MCF 10A (cell line): ENCODE data around the gene IER5L. TPM values are rescaled to one million over a fixed set of nuclear protein-coding genes. Genes with fewer than 3 reads are reported as not detected.
"Not testable (repeated sequence)": the region's sequence is repeated elsewhere in the genome, so short reads cannot be mapped to it uniquely, and the experiment has no call there.

ENCODE experiments used
- BruUV-seq: library from RNA; stranded (reverse); fragments of 400-500 nt; replicated peaks from 2 replicates; lab custom pipeline; 2021; lab: Mats Ljungman, UMichigan
- CTCF ChIA-PET: fragments of 300-600 bp; sonication (Branson Sonifier 250); formaldehyde crosslinking; extraction: SDS; loops from one replicate; lab custom pipeline; 2021; ENCODE audit warnings: antibody characterized with exemption, inconsistent platforms; lab: Yijun Ruan, JAX
- POLR2A ChIA-PET: fragments of 300-600, 350-650 bp; sonication (Branson Sonifier 250); formaldehyde crosslinking; extraction: SDS; loops from one replicate; lab custom pipeline; 2020; ENCODE audit warnings: antibody characterized with exemption, inconsistent platforms; lab: Yijun Ruan, JAX
- DNase-seq: peaks from one replicate; pipeline ENCODE4 v3.0.0-alpha.2; 2018; ENCODE audit not compliant: unreplicated experiment
- H3K27ac Mint-ChIP-seq: one replicate; pipeline ENCODE4 v1.8.0; 2022; ENCODE audit warnings: mild to moderate bottlenecking, low read depth, mixed read lengths; ENCODE audit not compliant: unreplicated experiment
- H3K27me3 Mint-ChIP-seq: one replicate; pipeline ENCODE4 v1.8.0; 2022; ENCODE audit warnings: mixed read lengths; ENCODE audit not compliant: insufficient read depth, unreplicated experiment
- H3K36me3 Mint-ChIP-seq: one replicate; pipeline ENCODE4 v1.8.0; 2022; ENCODE audit warnings: mild to moderate bottlenecking, moderate library complexity, mixed read lengths; ENCODE audit not compliant: insufficient read depth, unreplicated experiment
- H3K4me1 Mint-ChIP-seq: one replicate; pipeline ENCODE4 v1.8.0; 2022; ENCODE audit warnings: mixed read lengths; ENCODE audit not compliant: insufficient read depth, unreplicated experiment
- H3K4me3 Mint-ChIP-seq: one replicate; pipeline ENCODE4 v1.8.0; 2022; ENCODE audit warnings: mild to moderate bottlenecking, moderate library complexity, mixed read lengths; ENCODE audit not compliant: unreplicated experiment
- H3K9me3 Mint-ChIP-seq: one replicate; pipeline ENCODE4 v1.8.0; 2022; ENCODE audit warnings: mixed read lengths; ENCODE audit not compliant: unreplicated experiment
- CTCF ChIP-seq: fragments of 200-600 bp; IDR thresholded peaks from one replicate; pipeline ENCODE4 v1.8.0; 2022; ENCODE audit warnings: antibody characterized with exemption, mild to moderate bottlenecking; ENCODE audit not compliant: unreplicated experiment
- intact Hi-C: fragments of 100-400 bp; cut with micrococcal nuclease; formaldehyde crosslinking; loops from 2 replicates; pipeline ENCODE4 v1.14.1; 2022
- total RNA-seq: library from RNA; stranded (reverse); gene quantifications from 2 replicates; pipeline ENCODE4 v1.2.3, GENCODE V29; 2022

The IER5L gene
- total RNA-seq, 1 experiment from 2014 or later = 13.4 TPM

- peaks cover 13% of the 10 kb centered on the region for H3K27me3 Mint-ChIP-seq
- no peaks in the 10 kb centered on the region for H3K4me1 Mint-ChIP-seq
- intact Hi-C loops = no loop called here
- no TSS peak for BruUV-seq
- H3K9me3 Mint-ChIP-seq = no peaks in the 10 kb centered on the region
- no peak for TF ChIP-seq CTCF
- ChIA-PET CTCF (no interaction called here), POLR2A (interaction anchor here (1.1 to 1.4 kb wide), 2 partner anchors 10 to 15 kb away, joined by 3 to 4 read pairs; partner anchors contain the start of gene IER5L)
- no peak for DNase-seq
- no peak overlapping the region for H3K27ac Mint-ChIP-seq
- H3K36me3 Mint-ChIP-seq = no peaks in the 10 kb centered on the region
- no peak overlapping the region for H3K4me3 Mint-ChIP-seq
Measured at GRCh38 chr9:129193655-129194054, 15.6 kb upstream of the IER5L start.

GRCh38 chr9:129191234-129191633 lies 13.2 kb upstream of the IER5L start:
- TF ChIP-seq CTCF = no peak
- Mint-ChIP-seq H3K9me3 (no peaks in the 10 kb centered on the region), H3K4me1 (no peaks in the 10 kb centered on the region), H3K36me3 (no peaks in the 10 kb centered on the region), H3K27me3 (peaks cover 13% of the 10 kb centered on the region), H3K27ac (no peak overlapping the region), H3K4me3 (no peak overlapping the region)
- ChIA-PET POLR2A (interaction anchor here (3.5 kb wide), 1 partner anchor 13 kb away, joined by 16 read pairs; the partner anchor contains the start of gene IER5L), CTCF (interaction anchor here (0.7 kb wide), 1 partner anchor 18 kb away, joined by 3 read pairs; no protein-coding TSS in a partner anchor)
- no TSS peak for BruUV-seq
- no peak for DNase-seq
- intact Hi-C loops = no loop called here

- H3K36me3 Mint-ChIP-seq, H3K27ac Mint-ChIP-seq, DNase-seq, H3K4me3 Mint-ChIP-seq, intact Hi-C loops, H3K4me1 Mint-ChIP-seq, H3K9me3 Mint-ChIP-seq, BruUV-seq: not testable (repeated sequence)
- peaks cover 13% of the 10 kb centered on the region for H3K27me3 Mint-ChIP-seq
- ChIA-PET POLR2A (interaction anchor here (3.5 kb wide), 1 partner anchor 12 kb away, joined by 16 read pairs; the partner anchor contains the start of gene IER5L), CTCF (interaction anchor here (0.5 to 0.6 kb wide), 3 partner anchors 10 to 452 kb away, joined by 3 to 4 read pairs (median 3); no protein-coding TSS in a partner anchor)
Measured at GRCh38 chr9:129189971-129190370, 11.9 kb upstream of the IER5L start.

GRCh38 chr9:129187042-129187441 lies 9.0 kb upstream of the IER5L start:
- TF ChIP-seq CTCF = no peak
- Mint-ChIP-seq H3K27me3 (no peaks in the 10 kb centered on the region), H3K36me3 (no peaks in the 10 kb centered on the region), H3K4me3 (no peak overlapping the region), H3K4me1 (peaks cover 9% of the 10 kb centered on the region), H3K9me3 (no peaks in the 10 kb centered on the region), H3K27ac (no peak overlapping the region)
- POLR2A ChIA-PET = interaction anchor here (1.2 to 2.2 kb wide), 2 partner anchors 9 to 145 kb away, joined by 4 to 10 read pairs; partner anchors contain the start of gene IER5L
- no TSS peak for BruUV-seq
- intact Hi-C loops = no loop called here
- DNase-seq = no peak
- CTCF ChIA-PET = interaction anchor here (0.6 to 0.7 kb wide), 3 partner anchors 56 to 305 kb away, joined by 3 to 5 read pairs (median 4); no protein-coding TSS in a partner anchor
